Esophagus squamous epithelium (tissue), 4 donors: ENCODE results near the gene ZFP91.

Source experiments
- POLR2A ChIP-seq, 4 donors: fragments of 450-650 bp; IDR thresholded peaks; one replicate each; pipeline ENCODE4 v1.6.1; 2017; ENCODE audit warnings: antibody characterized with exemption in 4 of 4, mild to moderate bottlenecking in 4 of 4, moderate library complexity in 3 of 4
- TF ChIP-seq, protein P1 (sequence below), 6 experiments: fragments of 450-650 bp in 4 of 6; fragments of 200-600 bp in 2 of 6; sonication (generic) in 2 of 6; IDR thresholded peaks; one replicate each; pipeline ENCODE4 v1.5.1; 2016 to 2019; ENCODE audit warnings: antibody characterized with exemption in 6 of 6, mild to moderate bottlenecking in 4 of 6, moderate library complexity in 4 of 6

DNA sequence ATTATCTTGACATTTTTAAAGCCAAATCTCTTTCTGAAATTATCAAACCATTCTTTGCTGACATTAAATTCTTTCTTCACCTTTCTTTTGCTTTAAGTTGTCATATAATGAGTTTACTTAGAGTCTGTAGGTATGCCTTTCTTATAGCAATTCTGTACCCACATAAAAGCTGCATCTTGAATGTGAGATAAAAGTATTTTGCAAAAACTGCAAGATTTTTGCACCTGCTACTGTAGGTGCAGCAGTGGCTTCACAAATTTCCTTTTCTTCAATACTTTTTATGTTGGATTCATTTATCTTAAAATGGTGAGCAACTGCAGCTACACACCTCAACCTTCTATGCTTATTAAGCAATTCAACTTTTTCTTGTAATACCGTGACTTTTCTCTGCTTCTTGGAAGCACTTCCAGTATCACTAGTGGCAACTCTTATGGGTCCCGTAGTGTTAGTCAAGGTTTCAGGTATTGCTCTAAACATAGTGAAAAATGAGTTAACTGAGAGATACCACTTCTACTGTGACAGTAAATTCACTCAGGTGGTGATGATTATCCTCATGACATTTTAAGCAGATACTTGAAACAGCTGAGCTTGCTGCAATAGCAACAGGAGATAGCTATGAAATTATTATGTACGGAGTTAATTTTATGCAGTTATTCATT is 18.8 kb downstream of the ZFP91 start:
- TF ChIP-seq, protein P1, sequence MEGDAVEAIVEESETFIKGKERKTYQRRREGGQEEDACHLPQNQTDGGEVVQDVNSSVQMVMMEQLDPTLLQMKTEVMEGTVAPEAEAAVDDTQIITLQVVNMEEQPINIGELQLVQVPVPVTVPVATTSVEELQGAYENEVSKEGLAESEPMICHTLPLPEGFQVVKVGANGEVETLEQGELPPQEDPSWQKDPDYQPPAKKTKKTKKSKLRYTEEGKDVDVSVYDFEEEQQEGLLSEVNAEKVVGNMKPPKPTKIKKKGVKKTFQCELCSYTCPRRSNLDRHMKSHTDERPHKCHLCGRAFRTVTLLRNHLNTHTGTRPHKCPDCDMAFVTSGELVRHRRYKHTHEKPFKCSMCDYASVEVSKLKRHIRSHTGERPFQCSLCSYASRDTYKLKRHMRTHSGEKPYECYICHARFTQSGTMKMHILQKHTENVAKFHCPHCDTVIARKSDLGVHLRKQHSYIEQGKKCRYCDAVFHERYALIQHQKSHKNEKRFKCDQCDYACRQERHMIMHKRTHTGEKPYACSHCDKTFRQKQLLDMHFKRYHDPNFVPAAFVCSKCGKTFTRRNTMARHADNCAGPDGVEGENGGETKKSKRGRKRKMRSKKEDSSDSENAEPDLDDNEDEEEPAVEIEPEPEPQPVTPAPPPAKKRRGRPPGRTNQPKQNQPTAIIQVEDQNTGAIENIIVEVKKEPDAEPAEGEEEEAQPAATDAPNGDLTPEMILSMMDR (IDR thresholded peaks at IDR 0.05) = no peak
- TF ChIP-seq POLR2A (IDR thresholded peaks at IDR 0.05) = no peak
